IMR-90 (cell line): Measurements from ENCODE around the gene FGGY. TPM values are rescaled to one million over a fixed set of nuclear protein-coding genes. Genes with fewer than 3 reads are reported as not detected.

ENCODE experiments used
- ATAC-seq: fragments of 200-7000 bp; cut with Tn5 transposase; 2 replicates; pipeline ENCODE4 v1.9.1; 2020; ENCODE audit warnings: low read depth, mild to moderate bottlenecking, moderate library complexity
- BruUV-seq: library from RNA; stranded (reverse); fragments of 400-500 nt; replicated peaks from 2 replicates; lab custom pipeline; 2021; lab: Mats Ljungman, UMichigan
- CTCF ChIA-PET: fragments of 300-600 bp; formaldehyde crosslinking; extraction: SDS; loops from one replicate; lab custom pipeline; 2021; ENCODE audit warnings: antibody characterized with exemption; lab: Yijun Ruan, JAX
- POLR2A ChIA-PET: fragments of 300-600 bp; sonication (Branson Sonifier 250); formaldehyde crosslinking; loops from one replicate; lab custom pipeline; 2022; ENCODE audit warnings: antibody characterized with exemption; ENCODE audit not compliant: unreplicated experiment; lab: Charles Lee
- DNase-seq: peaks from one replicate; pipeline ENCODE4 v3.0.0; 2013
- H2AFZ ChIP-seq: replicated peaks from 2 replicates; pipeline ENCODE3; 2013; ENCODE audit warnings: low read length, mild to moderate bottlenecking; ENCODE audit not compliant: poor library complexity
- H2AK5ac ChIP-seq: 2 replicates; pipeline ENCODE4 v1.6.1; 2013; ENCODE audit warnings: low read depth, low read length, inconsistent platforms
- H2AK9ac ChIP-seq: replicated peaks from 2 replicates; pipeline ENCODE3; 2013; ENCODE audit warnings: mild to moderate bottlenecking, low read depth, low read length, moderate library complexity; ENCODE audit not compliant: poor library complexity
- H2BK120ac ChIP-seq: 2 replicates; pipeline ENCODE4 v1.6.1; 2013; ENCODE audit warnings: low read depth, low read length, inconsistent platforms
- H2BK15ac ChIP-seq: 3 replicates; pipeline ENCODE4 v1.6.1; 2013; ENCODE audit warnings: low read depth, low read length, inconsistent platforms
- H2BK20ac ChIP-seq: 2 replicates; pipeline ENCODE4 v1.6.1; 2013; ENCODE audit warnings: low read depth, mild to moderate bottlenecking, inconsistent platforms, low read length, moderate library complexity
- H2BK5ac ChIP-seq: 2 replicates; pipeline ENCODE4 v1.6.1; 2013; ENCODE audit warnings: mild to moderate bottlenecking, low read depth, low read length, inconsistent platforms; ENCODE audit not compliant: poor library complexity, severe bottlenecking
- H3K14ac ChIP-seq: replicated peaks from 2 replicates; pipeline ENCODE4 v1.6.1; 2013; ENCODE audit warnings: low read depth, low read length, inconsistent platforms
- H3K18ac ChIP-seq: 2 replicates; pipeline ENCODE4 v1.6.1; 2013; ENCODE audit warnings: low read depth, low read length, control low read depth
- H3K23ac ChIP-seq: 2 replicates; pipeline ENCODE4 v1.6.1; 2013; ENCODE audit warnings: low read depth, low read length, inconsistent platforms
- H3K27ac ChIP-seq: 2 replicates; pipeline ENCODE4 v1.5.1; 2013; ENCODE audit warnings: mild to moderate bottlenecking, control low read depth, low read length; ENCODE audit not compliant: insufficient read depth
- H3K27me3 ChIP-seq: 2 replicates; pipeline ENCODE4 v1.6.1; 2013; ENCODE audit warnings: low read length; ENCODE audit not compliant: control insufficient read depth, insufficient read depth
- H3K36me3 ChIP-seq: 2 replicates; pipeline ENCODE4 v1.6.1; 2013; ENCODE audit warnings: low read length, mixed read lengths; ENCODE audit not compliant: control insufficient read depth, insufficient read depth
- H3K4ac ChIP-seq: 2 replicates; pipeline ENCODE4 v1.6.1; 2013; ENCODE audit warnings: low read depth, low read length, inconsistent platforms
- H3K4me1 ChIP-seq: 2 replicates; pipeline ENCODE4 v1.6.1; 2013; ENCODE audit warnings: low read length, mixed read lengths; ENCODE audit not compliant: control insufficient read depth, insufficient read depth
- H3K4me2 ChIP-seq: 2 replicates; pipeline ENCODE4 v1.6.1; 2013; ENCODE audit warnings: low read depth, mild to moderate bottlenecking, control low read depth, low read length, moderate library complexity
- H3K4me3 ChIP-seq: 2 replicates; pipeline ENCODE4 v1.5.1; 2013; ENCODE audit warnings: low read depth, mild to moderate bottlenecking, control low read depth, low read length, moderate library complexity; ENCODE audit not compliant: insufficient read depth
- H3K56ac ChIP-seq: 2 replicates; pipeline ENCODE4 v1.6.1; 2013; ENCODE audit warnings: low read length, inconsistent platforms; ENCODE audit not compliant: insufficient read depth; ENCODE audit errors: extremely low read depth
- H3K79me1 ChIP-seq, 2 experiments: 2 replicates each; pipeline ENCODE4 v1.6.1; 2013; ENCODE audit warnings: low read length in 2 of 2, inconsistent platforms in 1 of 2, low read depth in 1 of 2
- H3K9ac ChIP-seq: 2 replicates; pipeline ENCODE4 v1.6.1; 2013; ENCODE audit warnings: low read depth, low read length, control low read depth
- H3K9me1 ChIP-seq: 2 replicates; pipeline ENCODE4 v1.6.1; 2013; ENCODE audit warnings: low read length, inconsistent platforms; ENCODE audit not compliant: insufficient read depth
- H3K9me3 ChIP-seq: 2 replicates; pipeline ENCODE4 v1.6.1; 2013; ENCODE audit warnings: low read length; ENCODE audit not compliant: control insufficient read depth, insufficient read depth
- H4K20me1 ChIP-seq: 2 replicates; pipeline ENCODE4 v1.6.1; 2013; ENCODE audit warnings: low read length, inconsistent platforms; ENCODE audit not compliant: insufficient read depth
- H4K5ac ChIP-seq: 2 replicates; pipeline ENCODE4 v1.6.1; 2013; ENCODE audit warnings: mild to moderate bottlenecking, low read depth, low read length, control low read depth
- H4K8ac ChIP-seq, 2 experiments: 2 replicates each; pipeline ENCODE4 v1.6.1; 2013; ENCODE audit warnings: low read depth in 2 of 2, low read length in 2 of 2, control low read depth in 1 of 2, inconsistent platforms in 1 of 2
- H4K91ac ChIP-seq: 2 replicates; pipeline ENCODE4 v1.6.1; 2013; ENCODE audit warnings: low read depth, low read length, inconsistent platforms; ENCODE audit not compliant: insufficient read depth
- CHD1 ChIP-seq: IDR thresholded peaks from 2 replicates; pipeline ENCODE4 v1.6.1; 2012; ENCODE audit warnings: low read depth, low read length, improper control_type of control experiment
- MXI1 ChIP-seq: IDR thresholded peaks from 2 replicates; pipeline ENCODE4 v1.6.1; 2012; ENCODE audit warnings: low read depth, mild to moderate bottlenecking, low read length, moderate library complexity, borderline replicate concordance
- NFE2L2 ChIP-seq: fragments of 150-350 bp; IDR thresholded peaks from 2 replicates; pipeline ENCODE4 v1.6.1; 2016; ENCODE audit warnings: low read depth, mild to moderate bottlenecking, low read length
- RCOR1 ChIP-seq: IDR thresholded peaks from 2 replicates; pipeline ENCODE4 v1.6.1; 2012; ENCODE audit warnings: mild to moderate bottlenecking, low read length, improper control_type of control experiment; ENCODE audit not compliant: insufficient replicate concordance
- SMC3 ChIP-seq: fragments of 150-350 bp; IDR thresholded peaks from 2 replicates; pipeline ENCODE4 v1.6.1; 2016; ENCODE audit warnings: low read depth, mild to moderate bottlenecking, antibody characterized with exemption, low read length, moderate library complexity
- WGBS, 2 experiments: methylation state at CpG; one replicate each; pipeline versions ENCODE4 v1.1.5 to v1.1.7; 2013; ENCODE audit warnings: missing lambda C conversion rate in 2 of 2; ENCODE audit not compliant: insufficient read length in 1 of 2; ENCODE audit errors: extremely low coverage in 2 of 2; 5-methylcytosine and 5-hydroxymethylcytosine counted together
- dilution Hi-C: fragments of 300-500 bp; cut with HindIII; formaldehyde crosslinking; loops from one replicate; pipeline ENCODE4 v1.14.3; 2018; ENCODE audit warnings: low sequenced_read_pairs; ENCODE audit not compliant: unreplicated experiment
- in situ Hi-C: fragments of 300-500 bp; cut with MboI; formaldehyde crosslinking; loops from 3 replicates; pipeline ENCODE4 v1.14.3; 2019; ENCODE audit warnings: low sequenced_read_pairs, inconsistent platforms, mixed read lengths
- intact Hi-C: fragments of 100-400 bp; cut with micrococcal nuclease; formaldehyde crosslinking; loops from 2 replicates; pipeline ENCODE4 v1.10.0; 2022
- polyA plus RNA-seq, 3 experiments: library from polyadenylated mRNA; depleted of rRNA; stranded (reverse); fragments of >200 nt; gene quantifications; 2 replicates each; pipeline ENCODE4 v1.2.3, GENCODE V29; 2012; ENCODE audit warnings: low replicate concordance in 1 of 3
- total RNA-seq: library from RNA; depleted of rRNA; stranded (reverse); fragments of >200 nt; gene quantifications from 2 replicates; pipeline ENCODE4 v1.2.3, GENCODE V29; 2012

Gene FGGY
- total and polyA plus RNA-seq, 2 of the 4 experiments (the other 2 are of a cell fraction): 5.6 to 14.0 TPM

DNA sequence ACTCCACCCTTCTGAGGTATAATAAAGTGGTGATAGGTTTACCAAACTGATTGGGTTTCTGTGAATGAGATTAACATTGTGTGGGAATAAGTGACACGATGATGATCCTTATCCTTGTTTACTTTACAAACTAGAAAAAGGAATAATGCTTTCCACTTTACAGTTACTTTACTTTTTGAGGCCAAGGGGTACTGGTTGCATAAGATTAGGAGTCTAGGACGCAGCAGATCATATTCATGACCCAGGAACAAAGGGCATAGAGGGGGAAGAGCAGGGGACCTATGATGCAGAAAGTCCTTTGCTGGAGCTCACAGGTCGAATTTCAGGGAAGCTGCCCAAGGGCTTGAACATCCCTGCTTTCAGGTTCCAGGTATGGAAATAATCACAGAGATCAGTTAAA, 20.4 kb downstream of the FGGY start:
- Histone ChIP-seq H2BK5ac (no peak overlapping the region), H3K27me3 (no peaks in the 10 kb centered on the region), H2AFZ (no peak overlapping the region), H4K5ac (no peak overlapping the region), H3K4me1 (peaks cover 7% of the 10 kb centered on the region), H3K36me3 (no peaks in the 10 kb centered on the region), H3K56ac (no peak overlapping the region), H2BK15ac (peak overlapping the region; percentile 57; the same call in 1 of the 3 replicates), H3K23ac (peak overlapping the region; percentile 79), H3K9me1 (0 out of 2 replicates have a peak, but pooled peaks cover 3% of the 10 kb centered on the region), H3K14ac (peak overlapping the region; percentile 55; the same call in 1 of the 2 replicates), H3K9me3 (no peaks in the 10 kb centered on the region), H3K27ac (peak overlapping the region; percentile 45; the same call in 1 of the 2 replicates), H3K4me3 (no peak overlapping the region), H3K9ac (no peak overlapping the region), H2AK9ac (no peak overlapping the region), H3K4ac (peak overlapping the region; percentile 28; the same call in 1 of the 2 replicates), H3K79me1 (no peaks in the 10 kb centered on the region), H2BK20ac (peak overlapping the region; percentile 13; the same call in 1 of the 2 replicates), H3K4me2 (peak overlapping the region; percentile 52), H4K91ac (no peak overlapping the region), H4K20me1 (no peaks in the 10 kb centered on the region), H3K18ac (peak overlapping the region; percentile 5; the same call in 1 of the 2 replicates), H4K8ac (peak overlapping the region in 1 of 2 experiments; percentile 51; a peak in 1 of 4 replicates), H2BK120ac (peak overlapping the region; percentile 31), H2AK5ac (peak overlapping the region; percentile 25; the same call in 1 of the 2 replicates)
- DNase-seq (no peak), ATAC-seq (no peak)
- BruUV-seq: no TSS peak
- CTCF ChIA-PET: no interaction called here
- in situ Hi-C loops (no loop called here), dilution Hi-C loops (no loop called here), intact Hi-C loops (loop anchor here (5.0 kb wide), 1 partner anchor 380 kb away; no protein-coding TSS in a partner anchor)
- WGBS, 2 experiments: no CpG with 5 or more reads among the region's 3 CpGs
- TF ChIP-seq SMC3 (no peak), MXI1 (no peak), NFE2L2 (no peak), RCOR1 (no peak), CHD1 (no peak)
- POLR2A ChIA-PET: no interaction called here
